ENCODE results near the gene SRGAP2B.
"Not testable (repeated sequence)": the region's sequence is repeated elsewhere in the genome, so short reads cannot be mapped to it uniquely, and the experiment has no call there.

Gene SRGAP2B

DNA sequence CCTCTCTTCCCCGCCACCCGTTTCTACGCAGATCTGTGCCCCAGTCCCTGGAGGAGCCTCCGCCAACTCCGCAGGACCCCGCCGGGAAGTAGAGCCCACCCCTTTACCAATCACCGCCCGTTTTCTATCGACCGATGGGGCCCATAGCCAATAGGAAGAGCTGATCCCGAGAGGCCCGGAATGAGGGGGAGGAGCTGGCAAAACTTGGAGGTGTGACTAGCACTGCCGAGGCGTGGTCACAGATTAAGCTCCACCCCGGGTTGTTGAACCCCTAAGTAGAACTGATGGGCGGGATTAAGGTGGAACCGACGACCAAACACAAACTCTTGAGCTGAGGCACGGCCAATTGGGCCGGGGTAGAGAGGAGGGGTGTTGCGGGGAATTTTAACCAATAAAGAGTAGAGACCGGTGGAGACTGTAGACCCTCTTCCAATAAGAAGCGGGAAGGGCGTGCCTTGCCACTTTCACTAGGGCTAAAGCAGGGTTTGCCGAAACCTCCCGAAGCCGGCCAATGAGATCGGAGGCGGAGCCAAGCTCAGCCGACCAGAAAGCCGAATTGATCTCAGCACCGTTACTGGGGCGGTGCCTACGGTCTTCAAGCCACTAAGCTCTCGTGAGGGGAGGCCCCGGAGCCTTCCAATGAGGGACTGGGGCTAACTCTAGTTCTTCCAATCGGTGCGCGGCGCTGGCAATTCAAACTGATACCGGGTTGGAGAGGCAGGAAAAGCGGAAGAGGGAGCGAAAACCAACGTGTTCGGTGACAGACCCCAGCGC lies at the start of gene SRGAP2B, which contains the start of gene FAM72D:
SRGAP2B (minus strand) TSS at position 45 of the 774 bp plus-strand sequence. CDS start 2,427 bp downstream, outside the sequence.
FAM72D (plus strand) TSS at position 691 of the 774 bp plus-strand sequence. CDS start 874 bp downstream, outside the sequence.
- not testable (repeated sequence) for DNase-seq (ENCODE audit: low read depth in 2 of 2)

DNA sequence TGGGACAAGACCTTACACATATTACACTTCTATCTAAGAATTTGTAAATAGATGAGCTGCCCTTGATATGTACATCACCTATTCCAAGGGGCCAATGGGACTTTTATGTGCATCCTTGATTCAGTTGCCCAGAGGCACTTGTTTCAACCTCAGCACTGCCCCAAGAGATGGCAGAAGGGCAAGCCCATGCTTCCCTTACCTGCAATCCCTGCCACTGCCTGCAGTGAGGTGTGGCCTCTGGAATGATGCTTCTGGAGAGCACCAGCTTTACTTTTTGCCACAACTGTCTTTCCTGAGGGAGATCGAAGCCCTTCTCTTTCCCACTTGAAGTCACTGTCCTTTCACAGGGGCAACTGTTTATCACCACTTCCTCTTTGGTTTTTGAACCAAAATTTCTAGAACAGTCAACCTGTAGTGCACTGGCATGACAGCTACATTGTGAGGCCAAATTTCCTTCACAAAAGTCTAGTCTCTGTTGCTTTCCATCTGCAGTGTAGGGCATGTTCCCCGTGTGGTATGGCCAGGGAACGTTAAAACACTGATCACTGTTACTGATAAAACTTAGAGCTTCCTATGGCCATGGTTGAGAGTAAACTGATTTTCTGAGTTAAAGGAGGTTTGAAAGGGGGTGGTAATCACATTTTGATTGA lies 49.3 kb upstream of the SRGAP2B start:
- not testable (repeated sequence) for DNase-seq (ENCODE audit: low read depth in 2 of 2)

DNA sequence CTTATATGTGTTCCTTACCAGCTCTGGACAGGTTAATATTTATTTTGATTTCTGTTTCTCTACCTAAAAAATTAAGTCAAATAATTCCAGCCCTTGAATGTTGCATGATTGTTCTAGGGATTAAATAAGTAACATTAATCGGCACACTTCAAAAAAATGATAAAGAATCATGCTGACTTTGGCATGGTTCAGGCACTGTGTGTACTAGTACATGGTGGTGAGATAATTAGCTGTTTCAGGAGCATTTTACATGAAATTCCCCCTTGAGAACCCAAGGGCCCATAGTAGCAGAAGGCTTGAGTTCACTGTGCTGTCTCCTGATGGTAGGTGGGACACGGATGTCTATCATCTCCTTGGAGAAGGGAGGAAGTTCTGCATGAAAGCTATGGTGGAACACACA lies 45.4 kb upstream of the SRGAP2B start:
- not testable (repeated sequence) for DNase-seq (ENCODE audit: low read depth in 2 of 2)

DNA sequence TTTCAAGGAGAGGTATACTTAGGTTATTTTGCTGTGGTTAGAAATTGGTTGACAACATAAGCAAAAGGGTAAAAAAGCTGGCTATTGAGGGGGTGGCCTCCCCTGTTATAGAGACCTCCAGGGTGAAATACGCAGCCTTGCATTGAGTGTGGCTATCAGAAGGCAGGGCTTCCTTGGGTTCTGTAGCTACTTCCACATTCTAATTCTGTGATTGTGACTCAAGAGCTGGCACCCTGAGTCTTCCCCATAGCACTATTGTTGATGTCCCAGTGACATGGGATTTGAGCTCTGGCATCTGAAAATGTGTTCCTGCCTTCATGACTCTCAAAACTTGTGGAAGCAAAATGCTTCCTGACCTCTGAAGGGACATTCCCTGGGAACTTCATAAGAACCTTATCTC lies 39.3 kb upstream of the SRGAP2B start:
- not testable (repeated sequence) for DNase-seq (ENCODE audit: low read depth in 2 of 2)

DNA sequence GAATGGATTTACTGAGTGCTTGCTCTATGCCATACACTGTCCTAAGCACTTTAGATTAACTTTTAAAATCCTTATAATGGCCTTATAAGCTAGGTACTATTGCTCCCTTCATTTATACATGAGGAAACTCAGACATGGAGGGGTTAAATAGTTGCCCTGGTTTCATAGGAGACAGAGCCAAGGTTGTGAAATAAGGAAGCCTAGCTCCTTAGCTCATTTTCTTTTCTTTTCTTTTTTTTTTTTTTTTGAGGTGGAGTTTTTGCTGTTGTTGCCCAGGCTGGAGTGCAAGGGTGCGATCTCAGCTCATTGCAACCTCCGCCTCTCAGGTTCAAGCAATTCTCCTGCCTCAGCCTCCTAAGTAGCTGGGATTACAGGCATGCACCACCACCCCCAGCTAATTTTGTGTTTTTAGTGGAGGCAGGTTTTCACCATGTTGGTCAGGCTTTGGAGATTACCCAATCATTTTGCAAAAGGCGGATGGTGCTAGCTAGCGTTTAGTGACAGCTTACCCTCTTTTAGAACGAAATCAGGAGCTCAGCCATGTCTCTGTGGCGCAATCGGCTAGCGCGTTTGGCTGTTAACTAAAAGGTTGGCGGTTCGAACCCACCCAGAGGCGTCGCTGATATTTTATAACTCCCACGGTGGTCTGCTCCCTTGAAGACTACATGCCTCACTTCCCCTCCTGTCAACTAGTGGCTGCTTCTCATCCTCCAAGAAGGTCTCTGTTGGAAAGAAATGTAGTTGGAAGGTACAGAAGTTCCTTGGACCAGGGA lies 33.8 kb upstream of the SRGAP2B start:
- DNase-seq (ENCODE audit: low read depth in 2 of 2), result not testable (repeated sequence)

DNA sequence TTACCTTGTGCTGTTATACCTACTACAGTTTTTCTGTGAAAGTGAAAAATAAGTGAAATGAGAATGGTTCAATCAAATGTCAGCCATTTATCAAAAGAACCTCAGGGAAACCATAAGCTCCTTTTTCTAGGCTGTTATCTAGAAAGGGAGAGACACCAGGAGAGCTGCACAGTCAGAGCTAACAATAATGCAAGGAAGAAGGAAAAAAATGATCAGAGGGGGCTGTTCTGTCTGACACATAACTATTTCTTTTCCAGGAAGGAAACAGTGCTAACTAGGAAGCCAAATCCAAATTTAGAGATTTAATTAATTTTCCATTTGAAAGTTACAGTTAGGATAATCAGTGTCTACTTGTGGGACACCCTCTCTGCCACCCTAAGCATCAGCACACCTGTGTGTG lies 32.0 kb upstream of the SRGAP2B start:
- DNase-seq (ENCODE audit: low read depth in 2 of 2), result not testable (repeated sequence)

DNA sequence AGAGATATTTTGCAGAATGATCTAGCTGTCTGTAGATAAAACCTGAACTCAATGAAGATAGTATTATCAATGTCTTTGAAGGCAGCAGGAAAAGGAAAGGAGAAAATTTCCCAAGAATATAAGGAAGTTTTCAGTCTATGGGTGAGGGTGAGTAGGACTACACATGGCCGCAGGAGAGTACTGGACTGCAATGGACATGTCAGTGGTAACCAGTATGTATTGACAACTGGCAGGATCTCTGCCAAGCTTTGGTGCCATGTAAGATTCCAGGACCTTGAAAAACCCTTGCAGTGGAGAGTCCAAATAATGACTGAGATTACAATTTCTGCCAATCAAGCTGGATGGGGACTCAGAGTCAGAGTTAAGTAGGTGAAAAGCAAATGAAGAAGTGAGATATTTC lies 30.0 kb upstream of the SRGAP2B start:
- DNase-seq (ENCODE audit: low read depth in 2 of 2), result not testable (repeated sequence)

DNA sequence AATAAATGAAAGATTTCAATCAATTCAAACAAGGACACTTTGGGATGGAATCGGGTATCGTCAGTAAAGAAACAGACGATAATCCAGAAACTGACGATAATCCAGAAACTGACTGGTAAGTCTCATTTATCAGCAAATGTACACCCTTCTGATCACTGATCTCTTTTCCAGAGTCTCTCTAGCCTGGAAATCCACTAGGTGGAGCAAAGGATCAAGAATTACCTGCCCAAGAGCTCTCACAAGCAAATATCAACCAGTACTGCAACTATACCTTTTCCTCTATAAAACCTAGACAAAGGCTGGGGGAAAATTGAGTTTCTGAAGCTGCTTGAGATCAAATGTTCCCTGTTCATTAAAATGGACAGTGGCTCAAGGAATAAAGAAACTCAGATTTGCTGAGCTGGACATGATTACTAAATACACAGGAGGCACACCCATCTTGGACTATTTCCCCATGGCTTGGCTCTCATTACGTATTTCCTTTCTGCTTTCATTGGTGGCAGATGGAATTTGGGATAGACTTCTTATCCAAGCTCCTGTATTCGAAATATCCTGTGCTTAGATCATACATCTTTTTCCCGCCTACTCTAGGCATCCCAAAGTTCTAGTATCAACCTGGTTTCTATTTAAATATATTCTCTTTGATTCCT lies 29.0 kb upstream of the SRGAP2B start:
- DNase-seq (ENCODE audit: low read depth in 2 of 2), result not testable (repeated sequence)

DNA sequence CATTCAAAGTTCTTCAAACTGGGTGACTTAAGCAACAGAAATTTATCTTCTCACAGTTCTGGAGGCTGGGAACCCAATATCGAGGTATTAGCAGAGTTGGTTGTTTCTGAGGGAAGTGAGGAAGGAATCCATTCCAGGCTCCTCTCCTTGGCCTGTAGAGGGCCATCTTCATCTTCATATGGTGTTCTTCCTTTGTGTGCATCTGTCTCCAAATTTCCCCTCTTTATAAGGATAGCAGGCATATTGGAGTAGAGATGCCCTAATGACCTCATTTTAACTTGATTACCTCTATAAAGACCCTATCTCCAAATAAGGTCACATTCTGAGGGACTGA lies 27.9 kb upstream of the SRGAP2B start:
- DNase-seq (ENCODE audit: low read depth in 2 of 2), result not testable (repeated sequence)

DNA sequence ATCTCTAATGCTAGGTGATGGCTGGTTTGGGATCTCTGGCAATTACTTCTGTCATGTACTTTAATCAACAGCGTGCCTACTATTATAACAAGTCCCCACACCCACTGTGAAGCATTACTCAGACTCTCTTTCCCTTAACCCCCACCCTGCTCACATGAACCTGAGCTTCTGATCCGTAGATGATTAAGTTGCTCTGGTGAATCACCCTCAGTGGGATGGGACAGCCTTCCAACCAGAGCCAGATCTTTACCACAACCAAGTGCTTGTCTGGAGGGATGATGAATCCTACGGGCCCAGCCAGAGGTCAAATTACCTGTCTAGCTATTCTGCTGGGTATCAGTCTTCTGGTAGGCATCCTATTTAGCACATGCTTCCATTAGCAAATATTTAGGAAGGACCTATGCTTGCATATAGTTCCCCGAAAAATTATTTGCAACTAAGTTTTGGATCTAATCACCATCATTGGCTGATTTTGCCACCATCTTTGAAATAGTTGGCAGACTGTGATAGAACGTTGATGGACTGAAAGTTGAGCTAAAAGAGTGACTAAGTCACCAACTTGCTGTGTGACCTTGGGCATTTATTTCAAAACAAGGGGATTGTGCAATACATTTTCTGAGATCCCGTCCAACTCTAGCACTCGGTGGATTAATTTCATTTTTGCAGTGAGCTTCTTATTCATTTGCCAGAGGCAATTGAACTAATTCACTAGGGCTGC lies 27.4 kb upstream of the SRGAP2B start:
- DNase-seq (ENCODE audit: low read depth in 2 of 2), result not testable (repeated sequence)

DNA sequence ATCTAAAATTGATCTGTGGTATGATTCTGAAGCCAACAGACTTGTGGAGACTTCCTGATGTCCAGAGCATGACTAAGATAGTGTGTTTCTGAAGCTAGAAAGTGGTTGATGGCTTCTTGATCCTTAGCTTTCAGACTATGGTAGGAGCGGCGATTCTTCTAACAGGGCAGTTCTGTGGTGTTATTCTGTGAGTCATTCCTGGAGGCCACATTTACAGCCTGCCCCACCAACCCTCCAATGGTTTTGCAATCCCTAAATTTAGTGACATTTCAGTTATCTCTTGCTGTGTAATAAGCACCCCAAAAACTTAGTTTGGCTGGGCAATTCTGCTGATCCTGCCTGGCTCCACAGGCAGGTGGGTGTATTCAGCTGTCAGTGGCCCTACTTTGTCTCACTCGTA lies 24.7 kb upstream of the SRGAP2B start:
- DNase-seq (ENCODE audit: low read depth in 2 of 2), result not testable (repeated sequence)

DNA sequence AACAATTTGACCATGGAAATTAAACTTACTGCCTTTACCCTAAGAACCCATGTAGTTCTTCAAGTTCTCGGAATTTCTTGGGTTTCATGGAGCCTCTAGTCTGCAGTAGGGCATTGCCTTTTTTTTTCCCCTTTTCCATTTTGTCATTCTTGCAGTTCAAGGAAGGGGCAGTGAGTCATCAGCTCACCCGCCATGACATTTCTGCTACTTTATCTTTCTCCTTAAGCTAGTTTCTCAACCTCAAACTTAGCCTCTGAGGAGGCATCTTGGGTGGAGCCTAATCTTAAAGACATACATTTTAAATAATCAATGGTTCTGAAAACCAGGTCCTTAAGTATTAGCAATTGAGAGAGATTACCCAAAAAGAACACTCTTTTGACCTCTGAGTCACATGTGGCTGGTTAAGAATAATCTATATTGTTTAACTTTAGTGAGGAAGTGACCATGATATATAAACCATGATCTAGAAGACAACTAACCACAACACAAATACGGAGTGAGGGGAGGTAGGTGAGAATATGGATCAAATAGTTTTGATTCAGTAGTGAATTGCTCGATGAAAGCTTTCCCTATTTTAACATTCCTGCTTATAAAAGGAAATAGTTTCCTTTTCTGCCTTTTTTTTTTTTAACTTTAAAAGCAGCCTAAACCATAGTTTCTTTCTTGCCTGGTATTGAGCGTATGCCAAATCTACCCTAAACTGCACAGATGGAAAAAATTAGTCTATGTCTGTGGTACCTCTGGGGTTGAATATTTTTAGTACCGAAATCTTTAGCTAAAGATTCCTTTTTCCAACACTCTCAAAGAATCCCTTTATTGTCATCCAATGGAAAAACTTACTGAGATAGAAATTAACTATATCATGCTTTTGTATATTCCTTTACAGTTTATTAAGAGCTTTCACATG lies 20.7 kb upstream of the SRGAP2B start:
- DNase-seq (ENCODE audit: low read depth in 2 of 2), result not testable (repeated sequence)

DNA sequence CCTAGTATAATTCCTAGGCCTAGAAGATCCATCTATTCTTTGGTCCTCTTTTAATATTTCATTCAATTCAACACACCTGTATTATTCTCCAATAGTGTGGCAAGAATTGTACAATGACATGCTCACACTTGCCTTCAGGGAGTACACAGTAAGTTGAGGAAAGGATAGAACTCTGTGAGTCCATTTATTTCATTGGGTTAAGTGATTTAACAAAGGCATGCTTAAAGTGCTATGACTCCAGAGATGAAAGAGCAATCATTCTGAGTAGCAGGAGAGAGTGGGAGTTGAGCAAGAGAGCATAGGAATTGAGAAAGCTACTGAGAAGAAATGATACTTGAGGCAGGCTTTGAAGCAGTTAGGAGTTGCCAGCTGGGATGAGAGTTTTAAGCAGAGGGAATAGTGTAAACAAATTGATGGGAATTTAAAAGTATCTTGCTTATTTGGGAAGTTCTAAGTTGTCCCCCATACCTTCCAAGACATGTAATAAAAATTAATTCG lies 19.5 kb upstream of the SRGAP2B start:
- DNase-seq (ENCODE audit: low read depth in 2 of 2), result not testable (repeated sequence)

DNA sequence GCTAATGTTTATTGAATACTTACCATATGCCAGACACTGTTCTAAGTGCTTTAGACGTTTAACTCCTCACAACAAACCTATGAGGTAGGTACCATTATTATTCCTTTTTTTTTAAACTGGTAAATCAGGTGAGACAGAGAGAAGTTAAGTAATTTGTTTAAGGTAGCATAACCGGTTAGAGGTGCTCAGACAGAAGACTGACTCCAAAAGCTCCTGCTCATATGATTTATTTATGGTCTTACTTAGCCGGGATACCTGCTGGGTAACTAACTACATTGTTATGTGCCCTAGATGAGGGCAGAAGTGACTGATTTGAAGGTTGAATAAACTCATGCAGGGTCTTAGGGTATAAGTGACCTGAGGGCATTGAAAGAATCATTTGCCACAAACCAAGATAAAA lies 17.6 kb upstream of the SRGAP2B start:
- DNase-seq (ENCODE audit: low read depth in 2 of 2), result not testable (repeated sequence)

DNA sequence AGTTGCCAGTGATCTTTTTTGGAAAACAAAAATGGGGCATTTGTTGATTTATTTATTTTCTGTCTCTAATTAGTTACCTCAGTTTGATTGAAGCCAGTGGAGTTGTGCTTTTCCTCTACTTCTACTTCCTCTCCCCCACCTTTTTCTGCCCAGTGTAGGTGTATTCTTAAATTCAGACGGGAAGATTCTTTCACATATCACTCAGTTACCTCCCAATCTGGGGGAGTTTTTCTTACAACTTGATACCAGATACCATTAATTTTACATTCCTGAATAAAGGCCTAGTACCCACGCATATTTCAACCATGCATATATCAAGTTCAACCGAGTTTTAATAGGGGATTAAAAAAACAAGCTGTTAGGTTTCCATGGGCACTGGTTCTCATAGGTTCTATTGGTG lies 16.5 kb upstream of the SRGAP2B start:
- DNase-seq (ENCODE audit: low read depth in 2 of 2), result not testable (repeated sequence)

DNA sequence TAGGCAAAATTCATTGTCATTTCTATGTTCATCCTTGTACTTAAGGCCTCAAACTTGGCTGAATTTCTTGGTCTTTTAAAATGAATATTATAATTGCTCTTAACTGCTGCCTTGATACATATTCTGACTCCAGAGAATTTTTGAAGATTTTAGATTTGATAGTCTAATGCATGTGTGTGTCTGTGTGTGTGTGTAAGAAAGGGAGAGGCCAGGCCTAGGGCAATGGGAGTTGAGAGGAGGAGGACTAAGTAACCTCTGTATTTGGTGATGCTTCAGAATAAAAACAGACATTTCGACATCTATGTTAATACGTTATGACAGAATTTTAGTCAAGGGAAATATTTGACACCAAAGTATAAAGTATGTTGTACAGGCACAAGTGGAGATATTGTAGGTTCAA lies 8.2 kb upstream of the SRGAP2B start:
- not testable (repeated sequence) for DNase-seq (ENCODE audit: low read depth in 2 of 2)

DNA sequence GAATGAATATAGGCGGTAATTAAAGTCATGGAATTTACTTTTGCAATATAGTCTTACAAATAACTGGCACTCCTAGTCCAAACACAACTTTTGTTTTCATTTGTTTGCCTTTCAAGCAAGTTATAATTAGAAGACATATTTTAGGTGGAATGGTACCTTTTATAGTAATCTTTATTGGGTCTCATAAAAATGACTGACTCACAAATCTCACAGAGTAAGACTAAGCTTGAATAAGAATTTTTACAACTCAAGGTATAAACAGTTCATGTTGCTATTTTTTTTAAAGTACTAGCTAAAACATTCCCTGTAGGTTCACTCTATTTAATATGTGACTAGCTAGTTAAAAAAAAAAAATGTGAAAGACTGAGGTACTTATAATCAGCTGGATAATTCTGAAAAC lies 6.6 kb upstream of the SRGAP2B start:
- DNase-seq (ENCODE audit: low read depth in 2 of 2), result not testable (repeated sequence)

DNA sequence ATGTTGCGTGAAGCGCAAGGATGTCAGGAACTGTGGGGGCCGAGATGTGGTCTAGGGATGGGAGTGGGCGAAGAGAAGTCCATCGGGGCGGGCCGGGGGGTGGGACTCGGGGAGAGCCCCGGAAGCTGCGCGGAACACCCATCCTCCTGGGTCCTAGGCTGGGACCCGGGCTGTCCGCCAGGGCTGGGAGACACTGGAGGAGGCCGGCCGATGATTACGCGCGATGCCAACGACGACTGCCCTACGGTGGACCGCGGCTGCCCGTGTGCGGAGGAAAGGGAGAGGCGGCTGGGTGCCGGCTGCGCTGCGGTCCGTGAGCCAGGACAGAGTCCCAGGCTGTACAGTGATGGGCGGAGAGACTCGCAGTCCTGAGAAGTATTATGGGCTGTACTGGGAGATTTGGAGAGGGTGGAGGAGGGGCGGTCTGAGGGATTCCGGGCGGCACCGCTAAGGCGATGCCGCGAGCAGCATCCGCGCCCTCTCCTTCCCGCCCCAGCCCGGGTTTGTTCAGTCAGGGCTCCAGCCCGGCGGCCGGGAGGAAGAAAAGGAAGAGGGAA lies 395 bp downstream of the SRGAP2B start:
- peak in 1 of 2 donors; percentile 0 for DNase-seq (ENCODE audit: low read depth in 2 of 2)

DNA sequence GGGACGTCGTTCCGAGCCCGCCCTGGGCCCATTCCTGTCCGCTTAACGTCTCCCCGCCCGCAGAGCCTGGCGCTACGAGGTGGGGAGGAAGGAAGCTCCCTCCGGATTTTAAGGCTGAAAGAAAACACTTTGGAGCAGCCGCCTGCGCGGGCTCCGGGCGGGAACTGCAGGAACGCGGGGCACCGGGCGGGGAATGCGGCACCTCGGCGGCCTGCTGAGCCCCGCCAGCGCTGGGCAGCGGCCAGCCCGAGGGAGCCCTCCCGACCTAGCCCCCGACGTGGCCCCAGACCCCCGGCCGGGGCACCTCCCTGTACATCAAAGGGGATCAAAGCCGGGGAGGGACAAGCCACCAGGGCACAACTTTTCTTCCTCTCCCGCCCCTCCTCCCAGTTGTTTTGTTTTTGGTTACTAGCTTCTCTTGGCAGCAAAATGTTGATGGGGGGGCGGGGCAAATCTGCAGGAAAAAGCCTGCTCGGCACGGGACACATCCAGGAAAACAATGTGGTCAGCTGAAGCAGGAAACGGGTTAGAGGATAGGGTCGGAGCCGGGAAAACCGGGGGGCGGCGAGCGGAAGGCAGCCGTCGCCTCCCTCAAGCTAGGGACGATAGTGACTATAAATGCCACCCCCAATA lies 1.5 kb downstream of the SRGAP2B start:
- peak in 1 of 2 donors; percentile 1 for DNase-seq (ENCODE audit: low read depth in 2 of 2)

Data from activated CD4-positive, alpha-beta T cell treated with anti-CD3 and anti-CD28 coated beads for 24 hours (primary cell).